Nephron (organoid): ENCODE results near the gene MAP1B.
"Not testable (repeated sequence)": the region's sequence is repeated elsewhere in the genome, so short reads cannot be mapped to it uniquely, and the experiment has no call there.

Experiments used
- H3K27ac Mint-ChIP-seq, 3 experiments: 2 replicates each; pipeline ENCODE4 v1.8.0; 2020; ENCODE audit warnings: mixed read lengths in 3 of 3, mild to moderate bottlenecking in 2 of 3, moderate library complexity in 1 of 3
- H3K27me3 Mint-ChIP-seq: 2 replicates; pipeline ENCODE4 v1.8.0; 2021; ENCODE audit warnings: low read depth, mild to moderate bottlenecking, moderate library complexity, mixed read lengths
- H3K36me3 Mint-ChIP-seq: 2 replicates; pipeline ENCODE4 v1.8.0; 2020; ENCODE audit warnings: low read depth, mixed read lengths
- H3K4me1 Mint-ChIP-seq: 2 replicates; pipeline ENCODE4 v1.8.0; 2020; ENCODE audit warnings: mixed read lengths
- H3K4me3 Mint-ChIP-seq, 3 experiments: 2 replicates each; pipeline ENCODE4 v1.8.0; 2020; ENCODE audit warnings: mild to moderate bottlenecking in 3 of 3, mixed read lengths in 3 of 3, moderate library complexity in 2 of 3
- H3K9me3 Mint-ChIP-seq: 2 replicates; pipeline ENCODE4 v1.8.0; 2020; ENCODE audit warnings: mixed read lengths
- CTCF ChIP-seq, 3 experiments: fragments of 200-600 bp; sonication (generic); IDR thresholded peaks; one replicate each; pipeline ENCODE4 v1.5.0; 2021; ENCODE audit warnings: antibody characterized with exemption in 3 of 3; ENCODE audit not compliant: unreplicated experiment in 3 of 3

Gene MAP1B

GRCh38 chr5:72076621-72077300 lies 30.5 kb upstream of the MAP1B start:
- no peak for TF ChIP-seq CTCF (IDR thresholded peaks at IDR 0.05; ENCODE audit: unreplicated experiment in 3 of 3)
- Mint-ChIP-seq H3K4me1 (no peaks in the 10 kb centered on the region), H3K36me3 (no peaks in the 10 kb centered on the region), H3K4me3 (no peak overlapping the region), H3K27ac (no peak overlapping the region), H3K9me3 (no peaks in the 10 kb centered on the region), H3K27me3 (peaks cover 4% of the 10 kb centered on the region)

- no peaks in the 10 kb centered on the region for H3K36me3 Mint-ChIP-seq
- no peak for TF ChIP-seq CTCF (IDR thresholded peaks at IDR 0.05; ENCODE audit: unreplicated experiment in 3 of 3)
- no peaks in the 10 kb centered on the region for H3K4me1 Mint-ChIP-seq
- H3K9me3 Mint-ChIP-seq = no peaks in the 10 kb centered on the region
- H3K4me3 Mint-ChIP-seq = no peak overlapping the region
- peaks cover 4% of the 10 kb centered on the region for H3K27me3 Mint-ChIP-seq
- H3K27ac Mint-ChIP-seq = no peak overlapping the region
Observed at GRCh38 chr5:72077390-72077789, 29.9 kb upstream of the MAP1B start.

GRCh38 chr5:72079288-72079687 lies 28.0 kb upstream of the MAP1B start:
- Mint-ChIP-seq H3K27me3 (peaks cover 4% of the 10 kb centered on the region), H3K4me1 (no peaks in the 10 kb centered on the region), H3K36me3 (no peaks in the 10 kb centered on the region), H3K4me3 (no peak overlapping the region), H3K27ac (no peak overlapping the region), H3K9me3 (no peaks in the 10 kb centered on the region)
- no peak for TF ChIP-seq CTCF (IDR thresholded peaks at IDR 0.05; ENCODE audit: unreplicated experiment in 3 of 3)

GRCh38 chr5:72082048-72082447 lies 25.2 kb upstream of the MAP1B start:
- TF ChIP-seq CTCF (IDR thresholded peaks at IDR 0.05; ENCODE audit: unreplicated experiment in 3 of 3) = no peak
- Mint-ChIP-seq H3K36me3 (no peaks in the 10 kb centered on the region), H3K27ac (no peak overlapping the region), H3K4me3 (no peak overlapping the region), H3K27me3 (peaks cover 4% of the 10 kb centered on the region), H3K4me1 (no peaks in the 10 kb centered on the region), H3K9me3 (no peaks in the 10 kb centered on the region)

- H3K4me3 Mint-ChIP-seq = no peak overlapping the region
- no peaks in the 10 kb centered on the region for H3K36me3 Mint-ChIP-seq
- H3K27me3 Mint-ChIP-seq = peaks cover 4% of the 10 kb centered on the region
- TF ChIP-seq CTCF (IDR thresholded peaks at IDR 0.05; ENCODE audit: unreplicated experiment in 3 of 3) = no peak
- no peak overlapping the region for H3K27ac Mint-ChIP-seq
- no peaks in the 10 kb centered on the region for H3K4me1 Mint-ChIP-seq
- no peaks in the 10 kb centered on the region for H3K9me3 Mint-ChIP-seq
Observed at GRCh38 chr5:72084876-72085275, 22.4 kb upstream of the MAP1B start.

- peaks cover 2% of the 10 kb centered on the region for H3K27me3 Mint-ChIP-seq
- no peak for TF ChIP-seq CTCF (IDR thresholded peaks at IDR 0.05; ENCODE audit: unreplicated experiment in 3 of 3)
- no peak overlapping the region for H3K27ac Mint-ChIP-seq
- no peak overlapping the region for H3K4me3 Mint-ChIP-seq
- H3K4me1 Mint-ChIP-seq = no peaks in the 10 kb centered on the region
- H3K36me3 Mint-ChIP-seq = no peaks in the 10 kb centered on the region
- H3K9me3 Mint-ChIP-seq = no peaks in the 10 kb centered on the region
Observed at GRCh38 chr5:72085319-72085718, 22.0 kb upstream of the MAP1B start.

- H3K27ac Mint-ChIP-seq, H3K27me3 Mint-ChIP-seq, H3K36me3 Mint-ChIP-seq: not testable (repeated sequence)
Observed at GRCh38 chr5:72089713-72090112, 17.6 kb upstream of the MAP1B start.

More at GRCh38 chr5:72089713-72090112, 17.6 kb upstream of the MAP1B start:
- not testable (repeated sequence) for H3K4me1 Mint-ChIP-seq, H3K4me3 Mint-ChIP-seq, H3K9me3 Mint-ChIP-seq
